Chondrocyte (in vitro differentiated cells): ENCODE measurements around the gene CLK3. TPM values are rescaled to one million over a fixed set of nuclear protein-coding genes. Genes with fewer than 3 reads are reported as not detected.

ENCODE experiments used
- DNase-seq: peaks from one replicate; pipeline ENCODE4 v3.0.0; 2021; ENCODE audit warnings: mixed read lengths, low spot score
- H3K27ac Mint-ChIP-seq: one replicate; pipeline ENCODE4 v1.8.0; 2021; ENCODE audit warnings: mild to moderate bottlenecking, moderate library complexity, mixed read lengths; ENCODE audit not compliant: unreplicated experiment
- H3K27me3 Mint-ChIP-seq: 2 replicates; pipeline ENCODE4 v1.8.0; 2021; ENCODE audit warnings: low read depth, mixed read lengths
- H3K36me3 Mint-ChIP-seq: 2 replicates; pipeline ENCODE4 v1.8.0; 2021; ENCODE audit warnings: low read depth, mixed read lengths
- H3K4me1 Mint-ChIP-seq: 2 replicates; pipeline ENCODE4 v1.8.0; 2021; ENCODE audit warnings: low read depth, mild to moderate bottlenecking, mixed read lengths
- H3K4me3 Mint-ChIP-seq: one replicate; pipeline ENCODE4 v1.8.0; 2021; ENCODE audit warnings: mild to moderate bottlenecking, moderate library complexity, mixed read lengths; ENCODE audit not compliant: unreplicated experiment
- H3K9me3 Mint-ChIP-seq: 2 replicates; pipeline ENCODE4 v1.8.0; 2021; ENCODE audit warnings: low read depth, mixed read lengths
- CTCF ChIP-seq: fragments of 200-600 bp; sonication (generic); IDR thresholded peaks from 2 replicates; pipeline ENCODE4 v1.5.0; 2021; ENCODE audit warnings: antibody characterized with exemption, mild to moderate bottlenecking, moderate library complexity
- total RNA-seq: library from RNA; stranded (reverse); gene quantifications from 3 replicates; pipeline ENCODE4 v1.2.1, GENCODE V29; 2021

CLK3 gene
- total RNA-seq, 1 donor from 2014 or later = 48.6 TPM

GRCh38 chr15:74633781-74634180 lies 18.1 kb downstream of the CLK3 start:
- no peak for DNase-seq
- H3K4me3 Mint-ChIP-seq = no peak overlapping the region
- no peaks in the 10 kb centered on the region for H3K9me3 Mint-ChIP-seq
- H3K4me1 Mint-ChIP-seq = no peaks in the 10 kb centered on the region
- H3K27ac Mint-ChIP-seq = no peak overlapping the region
- H3K36me3 Mint-ChIP-seq = peaks cover 24% of the 10 kb centered on the region
- no peak for TF ChIP-seq CTCF
- no peaks in the 10 kb centered on the region for H3K27me3 Mint-ChIP-seq

- Mint-ChIP-seq H3K27ac (no peak overlapping the region), H3K36me3 (peaks cover 19% of the 10 kb centered on the region), H3K27me3 (no peaks in the 10 kb centered on the region), H3K9me3 (no peaks in the 10 kb centered on the region), H3K4me1 (peaks cover 4% of the 10 kb centered on the region), H3K4me3 (no peak overlapping the region)
- peak; percentile 96 for TF ChIP-seq CTCF
- DNase-seq = no peak
These were observed 19.6 kb downstream of the CLK3 start for GRCh38 chr15:74635228-74635627.

GRCh38 chr15:74636984-74637383 lies 21.3 kb downstream of the CLK3 start:
- H3K9me3 Mint-ChIP-seq = no peaks in the 10 kb centered on the region
- H3K4me3 Mint-ChIP-seq = no peak overlapping the region
- H3K27me3 Mint-ChIP-seq = no peaks in the 10 kb centered on the region
- DNase-seq = no peak
- TF ChIP-seq CTCF = no peak
- H3K36me3 Mint-ChIP-seq = peaks cover 19% of the 10 kb centered on the region
- H3K27ac Mint-ChIP-seq = no peak overlapping the region
- H3K4me1 Mint-ChIP-seq = peaks cover 22% of the 10 kb centered on the region

- TF ChIP-seq CTCF = no peak
- no peaks in the 10 kb centered on the region for H3K27me3 Mint-ChIP-seq
- H3K9me3 Mint-ChIP-seq = no peaks in the 10 kb centered on the region
- H3K4me1 Mint-ChIP-seq = peaks cover 52% of the 10 kb centered on the region
- DNase-seq = no peak
- peak overlapping the region; percentile 79 for H3K27ac Mint-ChIP-seq
- H3K36me3 Mint-ChIP-seq = peaks cover 8% of the 10 kb centered on the region
- no peak overlapping the region for H3K4me3 Mint-ChIP-seq
These were observed 25.5 kb downstream of the CLK3 start for GRCh38 chr15:74641151-74641550.

- peaks cover 55% of the 10 kb centered on the region for H3K4me1 Mint-ChIP-seq
- no peaks in the 10 kb centered on the region for H3K9me3 Mint-ChIP-seq
- H3K4me3 Mint-ChIP-seq = no peak overlapping the region
- H3K27me3 Mint-ChIP-seq = no peaks in the 10 kb centered on the region
- DNase-seq = no peak
- H3K27ac Mint-ChIP-seq = peak overlapping the region; percentile 77
- no peak for TF ChIP-seq CTCF
- peaks cover 8% of the 10 kb centered on the region for H3K36me3 Mint-ChIP-seq
These were observed 26.7 kb downstream of the CLK3 start for GRCh38 chr15:74642348-74642733.
